Trophoblast cell (in vitro differentiated cells and primary cell): ENCODE results near the gene NRDE2.
A peak's percentile ranks its signal among the peaks of the same experiment; 100 is the strongest.

ENCODE experiments used
- DNase-seq, 2 donors: peaks; one replicate each; pipeline ENCODE4 v3.0.0-alpha.2; 2016
- H2AFZ ChIP-seq: 2 replicates; pipeline ENCODE4 v1.6.1; 2013; ENCODE audit warnings: low read length, moderate library complexity, mild to moderate bottlenecking; ENCODE audit not compliant: insufficient read depth, poor library complexity
- H2AK5ac ChIP-seq: 2 replicates; pipeline ENCODE4 v1.6.1; 2013; ENCODE audit warnings: mild to moderate bottlenecking, low read length
- H2BK120ac ChIP-seq: 2 replicates; pipeline ENCODE4 v1.6.1; 2013; ENCODE audit warnings: low read length, mild to moderate bottlenecking, moderate library complexity; ENCODE audit not compliant: insufficient read depth, poor library complexity
- H2BK12ac ChIP-seq: 2 replicates; pipeline ENCODE4 v1.6.1; 2013; ENCODE audit warnings: mild to moderate bottlenecking, low read length, moderate library complexity
- H2BK5ac ChIP-seq: 2 replicates; pipeline ENCODE4 v1.6.1; 2013; ENCODE audit warnings: low read length, low read depth, moderate library complexity, mild to moderate bottlenecking; ENCODE audit not compliant: poor library complexity
- H3K14ac ChIP-seq: 2 replicates; pipeline ENCODE4 v1.6.1; 2013; ENCODE audit warnings: mild to moderate bottlenecking, low read length
- H3K18ac ChIP-seq: 2 replicates; pipeline ENCODE4 v1.6.1; 2013; ENCODE audit warnings: mild to moderate bottlenecking, low read length
- H3K23ac ChIP-seq: 2 replicates; pipeline ENCODE4 v1.6.1; 2013; ENCODE audit warnings: low read length
- H3K27ac ChIP-seq: 2 replicates; pipeline ENCODE4 v1.5.1; 2013; ENCODE audit warnings: low read depth, mild to moderate bottlenecking, inconsistent platforms, low read length, moderate library complexity
- H3K27me3 ChIP-seq: 2 replicates; pipeline ENCODE4 v1.6.1; 2013; ENCODE audit warnings: inconsistent platforms, mild to moderate bottlenecking, low read length, moderate library complexity; ENCODE audit not compliant: insufficient read depth
- H3K36me3 ChIP-seq, 2 experiments: 1 replicate in 1 of 2; 2 replicates in 1 of 2; pipeline ENCODE4 v1.6.1; 2013; ENCODE audit warnings: low read length in 2 of 2, mild to moderate bottlenecking in 2 of 2, moderate library complexity in 1 of 2; ENCODE audit not compliant: insufficient read depth in 2 of 2, control insufficient read depth in 1 of 2
- H3K4ac ChIP-seq: 2 replicates; pipeline ENCODE4 v1.6.1; 2013; ENCODE audit warnings: low read depth, mild to moderate bottlenecking, low read length, moderate library complexity
- H3K4me1 ChIP-seq, 2 experiments: 1 replicate in 1 of 2; 2 replicates in 1 of 2; pipeline ENCODE4 v1.6.1; 2013; ENCODE audit warnings: low read length in 2 of 2, mild to moderate bottlenecking in 2 of 2, moderate library complexity in 1 of 2; ENCODE audit not compliant: insufficient read depth in 2 of 2, control insufficient read depth in 1 of 2
- H3K4me2 ChIP-seq: 2 replicates; pipeline ENCODE4 v1.6.1; 2013; ENCODE audit warnings: inconsistent platforms, mild to moderate bottlenecking, low read length, moderate library complexity
- H3K4me3 ChIP-seq: 2 replicates; pipeline ENCODE4 v1.5.1; 2013; ENCODE audit warnings: mild to moderate bottlenecking, low read depth, low read length, inconsistent platforms
- H3K79me1 ChIP-seq: one replicate; pipeline ENCODE4 v1.6.1; 2013; ENCODE audit warnings: low read length
- H3K79me2 ChIP-seq: 2 replicates; pipeline ENCODE4 v1.6.1; 2013; ENCODE audit warnings: low read length, mild to moderate bottlenecking; ENCODE audit not compliant: control insufficient read depth, insufficient read depth, poor library complexity
- H3K9ac ChIP-seq: 2 replicates; pipeline ENCODE4 v1.6.1; 2013; ENCODE audit warnings: mild to moderate bottlenecking, low read length
- H3K9me3 ChIP-seq: 2 replicates; pipeline ENCODE4 v1.6.1; 2013; ENCODE audit warnings: low read depth, mild to moderate bottlenecking, control low read depth, inconsistent platforms, low read length; ENCODE audit not compliant: insufficient read depth
- H4K12ac ChIP-seq: 2 replicates; pipeline ENCODE4 v1.6.1; 2013; ENCODE audit warnings: low read depth, mild to moderate bottlenecking, low read length, moderate library complexity
- H4K8ac ChIP-seq: 2 replicates; pipeline ENCODE4 v1.6.1; 2013; ENCODE audit warnings: low read depth, mild to moderate bottlenecking, low read length, moderate library complexity
- H4K91ac ChIP-seq: one replicate; pipeline ENCODE4 v1.6.1; 2013; ENCODE audit warnings: low read depth, mild to moderate bottlenecking, low read length, moderate library complexity
- WGBS: extraction: QIAGEN DNeasy Blood & Tissue Kit; methylation state at CpG from one replicate; pipeline ENCODE4 v1.1.7; 2013; ENCODE audit warnings: missing lambda C conversion rate; ENCODE audit not compliant: insufficient read length, insufficient coverage; ENCODE audit errors: extremely low coverage; 5-methylcytosine and 5-hydroxymethylcytosine counted together

Gene NRDE2

GRCh38 chr14:90291699-90292098 lies 40.0 kb downstream of the NRDE2 start:
- Histone ChIP-seq H3K18ac (no peak overlapping the region), H3K27me3 (no peaks in the 10 kb centered on the region)

GRCh38 chr14:90290337-90291011 lies 41.3 kb downstream of the NRDE2 start:
- Histone ChIP-seq H3K27ac (no peak overlapping the region), H2AK5ac (no peak overlapping the region), H3K4me1 (peaks cover 5 to 7% of the 10 kb centered on the region in 2 experiments), H3K4ac (no peak overlapping the region), H3K4me2 (no peak overlapping the region), H3K9ac (no peak overlapping the region), H3K36me3 (peaks cover 20 to 39% of the 10 kb centered on the region in 2 experiments), H4K91ac (no peak overlapping the region), H3K18ac (no peak overlapping the region), H4K8ac (no peak overlapping the region), H2BK120ac (no peak overlapping the region), H3K9me3 (no peaks in the 10 kb centered on the region), H2BK5ac (no peak overlapping the region), H2BK12ac (no peak overlapping the region), H4K12ac (no peak overlapping the region), H3K23ac (no peak overlapping the region), H3K4me3 (no peak overlapping the region), H3K79me2 (no peaks in the 10 kb centered on the region), H3K79me1 (no peaks in the 10 kb centered on the region), H3K27me3 (no peaks in the 10 kb centered on the region), H2AFZ (no peak overlapping the region), H3K14ac (no peak overlapping the region)
- DNase-seq = no peak
- no CpG with 5 or more reads among the region's 6 CpGs for WGBS

More at GRCh38 chr14:90291699-90292098, 40.0 kb downstream of the NRDE2 start:
- no peak overlapping the region for H3K14ac ChIP-seq
- H3K23ac ChIP-seq = no peak overlapping the region
- H4K12ac ChIP-seq = no peak overlapping the region
- no peak overlapping the region for H3K4me2 ChIP-seq
- H3K9me3 ChIP-seq = no peaks in the 10 kb centered on the region
- no peak overlapping the region for H4K91ac ChIP-seq
- no peak overlapping the region for H3K4ac ChIP-seq
- WGBS = no CpG with 5 or more reads among the region's 7 CpGs
- no peak overlapping the region for H2BK12ac ChIP-seq
- no peaks in the 10 kb centered on the region for H3K79me2 ChIP-seq
- H3K4me1 ChIP-seq = peaks cover 5 to 7% of the 10 kb centered on the region in 2 experiments
- peak overlapping the region; percentile 37 for H3K27ac ChIP-seq
- DNase-seq = peak in 1 of 2 donors; percentile 22
- H3K36me3 ChIP-seq = peaks cover 21 to 38% of the 10 kb centered on the region in 2 experiments
- H3K4me3 ChIP-seq = no peak overlapping the region
- no peaks in the 10 kb centered on the region for H3K79me1 ChIP-seq
- H2AK5ac ChIP-seq = no peak overlapping the region
- H4K8ac ChIP-seq = no peak overlapping the region
- no peak overlapping the region for H2BK120ac ChIP-seq
- H3K9ac ChIP-seq = no peak overlapping the region
- H2AFZ ChIP-seq = no peak overlapping the region
- no peak overlapping the region for H2BK5ac ChIP-seq

- Histone ChIP-seq H2BK5ac (no peak overlapping the region), H3K79me1 (no peaks in the 10 kb centered on the region), H4K8ac (no peak overlapping the region), H3K9me3 (no peaks in the 10 kb centered on the region), H3K9ac (no peak overlapping the region), H2BK120ac (no peak overlapping the region), H2BK12ac (no peak overlapping the region), H3K27me3 (no peaks in the 10 kb centered on the region), H2AFZ (no peak overlapping the region), H3K79me2 (no peaks in the 10 kb centered on the region), H3K4me2 (no peak overlapping the region), H4K91ac (no peak overlapping the region), H3K36me3 (peaks cover 20 to 33% of the 10 kb centered on the region in 2 experiments), H3K23ac (no peak overlapping the region), H3K4me1 (peaks cover 5 to 7% of the 10 kb centered on the region in 2 experiments), H3K18ac (no peak overlapping the region), H3K14ac (no peak overlapping the region), H3K4me3 (no peak overlapping the region), H3K27ac (no peak overlapping the region), H2AK5ac (no peak overlapping the region), H3K4ac (no peak overlapping the region), H4K12ac (peak overlapping the region; percentile 51)
- WGBS = no CpG with 5 or more reads among the region's 12 CpGs
- no peak for DNase-seq
Measured at GRCh38 chr14:90288651-90289355, 42.9 kb downstream of the NRDE2 start.

- Histone ChIP-seq H3K9me3 (no peaks in the 10 kb centered on the region), H3K18ac (no peak overlapping the region), H2AFZ (no peak overlapping the region), H3K4me2 (no peak overlapping the region), H3K9ac (no peak overlapping the region), H2BK12ac (no peak overlapping the region), H3K23ac (no peak overlapping the region), H4K12ac (no peak overlapping the region), H3K79me1 (no peaks in the 10 kb centered on the region), H2BK5ac (no peak overlapping the region), H3K36me3 (peaks cover 20 to 33% of the 10 kb centered on the region in 2 experiments), H3K14ac (no peak overlapping the region), H2BK120ac (no peak overlapping the region), H3K27ac (no peak overlapping the region), H3K4me3 (no peak overlapping the region), H3K4ac (no peak overlapping the region), H4K8ac (no peak overlapping the region), H3K79me2 (no peaks in the 10 kb centered on the region), H2AK5ac (no peak overlapping the region), H3K27me3 (no peaks in the 10 kb centered on the region), H4K91ac (no peak overlapping the region), H3K4me1 (peaks cover 5 to 7% of the 10 kb centered on the region in 2 experiments)
- DNase-seq = no peak
- no CpG with 5 or more reads among the region's 14 CpGs for whole genome bisulfite sequencing
Measured at GRCh38 chr14:90287791-90288190, 44.0 kb downstream of the NRDE2 start.
